Measurements from ENCODE around the gene CCDC102A.

The CCDC102A gene

DNA sequence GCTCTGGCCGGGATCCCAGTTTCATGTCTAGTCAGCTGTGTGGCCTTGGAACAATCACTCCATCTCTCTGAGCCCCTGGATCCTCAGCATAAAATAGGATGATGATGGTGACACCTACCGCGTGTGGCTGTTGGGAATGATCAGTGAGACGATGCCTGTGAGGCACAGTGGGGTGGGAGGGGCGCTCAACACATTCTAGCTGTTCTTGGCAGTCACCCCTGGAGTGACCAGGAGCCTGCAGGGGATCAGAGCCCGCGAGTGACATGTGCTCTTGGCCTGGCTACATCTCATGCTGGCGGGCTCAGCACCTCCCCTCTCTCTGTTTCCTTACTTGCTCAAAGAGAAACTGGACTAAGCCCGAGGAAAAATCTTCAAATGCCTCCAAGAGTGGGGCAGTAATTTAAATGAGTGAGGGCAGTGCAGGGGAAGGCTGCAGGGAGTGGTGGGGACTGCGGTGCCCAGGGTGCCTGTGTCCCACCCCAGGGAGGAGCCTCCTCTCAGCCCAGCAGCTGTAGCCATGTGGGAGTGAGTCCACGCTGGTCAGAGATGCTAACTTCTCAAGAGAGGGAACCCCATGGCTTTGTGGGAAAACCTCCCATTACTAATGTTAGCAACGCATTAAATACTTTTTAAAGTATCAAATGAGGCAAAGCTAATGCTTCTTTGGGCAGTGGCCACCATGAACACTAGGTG lies 27.0 kb downstream of the CCDC102A start:
- H3K4me3 ChIP-seq (ENCODE audit: low read depth, low read length) = no peak overlapping the region
- no peak for DNase-seq (ENCODE audit: low read depth)
- TF ChIP-seq, protein P1, sequence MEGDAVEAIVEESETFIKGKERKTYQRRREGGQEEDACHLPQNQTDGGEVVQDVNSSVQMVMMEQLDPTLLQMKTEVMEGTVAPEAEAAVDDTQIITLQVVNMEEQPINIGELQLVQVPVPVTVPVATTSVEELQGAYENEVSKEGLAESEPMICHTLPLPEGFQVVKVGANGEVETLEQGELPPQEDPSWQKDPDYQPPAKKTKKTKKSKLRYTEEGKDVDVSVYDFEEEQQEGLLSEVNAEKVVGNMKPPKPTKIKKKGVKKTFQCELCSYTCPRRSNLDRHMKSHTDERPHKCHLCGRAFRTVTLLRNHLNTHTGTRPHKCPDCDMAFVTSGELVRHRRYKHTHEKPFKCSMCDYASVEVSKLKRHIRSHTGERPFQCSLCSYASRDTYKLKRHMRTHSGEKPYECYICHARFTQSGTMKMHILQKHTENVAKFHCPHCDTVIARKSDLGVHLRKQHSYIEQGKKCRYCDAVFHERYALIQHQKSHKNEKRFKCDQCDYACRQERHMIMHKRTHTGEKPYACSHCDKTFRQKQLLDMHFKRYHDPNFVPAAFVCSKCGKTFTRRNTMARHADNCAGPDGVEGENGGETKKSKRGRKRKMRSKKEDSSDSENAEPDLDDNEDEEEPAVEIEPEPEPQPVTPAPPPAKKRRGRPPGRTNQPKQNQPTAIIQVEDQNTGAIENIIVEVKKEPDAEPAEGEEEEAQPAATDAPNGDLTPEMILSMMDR (IDR thresholded peaks at IDR 0.05; ENCODE audit: low read depth, low read length) = no peak
- TF ChIP-seq POLR2A (IDR thresholded peaks at IDR 0.05; ENCODE audit: extremely low read depth, insufficient read length) (no peak), MYC (IDR thresholded peaks at IDR 0.05; ENCODE audit: low read depth, low read length) (no peak)
- TF ChIP-seq, protein P2, sequence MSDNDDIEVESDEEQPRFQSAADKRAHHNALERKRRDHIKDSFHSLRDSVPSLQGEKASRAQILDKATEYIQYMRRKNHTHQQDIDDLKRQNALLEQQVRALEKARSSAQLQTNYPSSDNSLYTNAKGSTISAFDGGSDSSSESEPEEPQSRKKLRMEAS (IDR thresholded peaks at IDR 0.05; ENCODE audit: low read depth, low read length) = no peak

DNA sequence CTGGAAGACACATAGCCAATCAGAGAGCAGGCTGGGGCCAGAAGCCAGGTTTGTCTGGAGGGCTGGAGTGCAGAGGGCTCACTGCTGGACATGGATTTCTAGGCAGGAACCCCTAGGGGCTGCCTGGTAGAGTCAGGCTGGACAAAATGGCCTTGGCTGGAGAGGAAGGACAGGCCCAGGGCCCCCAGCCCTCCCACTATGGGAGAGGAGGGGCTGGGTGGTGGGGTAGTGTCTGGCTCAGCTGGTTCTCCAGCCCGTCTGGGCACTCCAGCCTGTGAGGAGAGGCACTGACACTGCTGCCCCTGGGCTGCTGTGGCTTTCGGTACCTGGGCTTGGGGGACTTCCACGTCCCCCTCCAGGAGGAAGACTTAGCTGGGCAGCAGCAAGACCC lies 28.3 kb downstream of the CCDC102A start:
- DNase-seq (ENCODE audit: low read depth) = no peak
- no peak overlapping the region for H3K4me3 ChIP-seq (ENCODE audit: low read depth, low read length)
- TF ChIP-seq, protein P1 (IDR thresholded peaks at IDR 0.05; ENCODE audit: low read depth, low read length) = no peak
- TF ChIP-seq, protein P2 (IDR thresholded peaks at IDR 0.05; ENCODE audit: low read depth, low read length) = no peak
- TF ChIP-seq MYC (IDR thresholded peaks at IDR 0.05; ENCODE audit: low read depth, low read length) (no peak), POLR2A (IDR thresholded peaks at IDR 0.05; ENCODE audit: extremely low read depth, insufficient read length) (no peak)

DNA sequence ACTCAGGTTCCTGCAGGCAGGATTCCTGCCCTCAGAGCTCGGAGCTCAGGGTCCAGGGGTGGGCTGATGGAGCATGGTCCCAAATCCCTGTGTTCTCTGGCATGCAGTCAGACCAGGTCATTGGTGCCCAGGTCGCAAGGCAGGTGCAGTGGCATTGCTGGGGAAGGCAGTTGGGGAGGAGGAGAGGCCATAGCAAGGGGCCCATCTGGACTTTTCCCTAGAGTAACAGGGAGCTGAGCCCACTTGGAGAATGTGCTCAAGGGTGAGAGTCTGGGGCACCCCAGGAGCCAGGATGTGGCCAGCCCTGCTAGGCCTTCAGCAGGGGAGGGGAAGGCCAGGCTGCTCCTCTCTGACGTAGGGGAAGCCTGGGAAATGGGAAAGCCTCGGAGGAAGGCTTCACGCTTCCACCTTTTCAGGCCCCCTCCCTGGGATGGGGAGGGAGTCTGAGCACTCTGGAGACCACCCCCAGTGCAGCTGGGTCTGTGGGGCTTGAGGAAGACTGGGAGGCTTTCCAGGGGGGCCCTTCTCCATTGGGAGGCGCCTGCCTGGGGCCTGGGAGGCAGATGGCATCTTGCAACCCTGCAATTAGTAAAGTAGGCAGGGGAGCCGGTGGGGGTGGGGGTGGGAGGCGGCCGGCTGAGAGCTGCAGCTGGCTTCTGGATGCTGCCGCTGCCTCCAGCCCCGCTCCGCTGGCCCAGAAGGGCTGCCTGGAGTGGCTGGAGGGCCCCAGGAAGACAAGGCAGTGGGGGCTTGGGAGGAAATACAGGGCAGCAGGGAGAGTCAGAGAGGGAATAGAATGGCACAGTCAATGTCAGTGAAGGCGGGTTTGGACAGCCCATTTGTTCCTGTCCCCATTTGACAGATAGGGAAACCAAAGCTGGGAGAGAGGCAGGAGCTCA lies 29.0 kb downstream of the CCDC102A start:
- no peak for DNase-seq (ENCODE audit: low read depth)
- no peak overlapping the region for H3K4me3 ChIP-seq (ENCODE audit: low read depth, low read length)
- TF ChIP-seq MYC (IDR thresholded peaks at IDR 0.05; ENCODE audit: low read depth, low read length) (no peak), POLR2A (IDR thresholded peaks at IDR 0.05; ENCODE audit: extremely low read depth, insufficient read length) (no peak)
- TF ChIP-seq, protein P1 (IDR thresholded peaks at IDR 0.05; ENCODE audit: low read depth, low read length) = no peak
- TF ChIP-seq, protein P2 (IDR thresholded peaks at IDR 0.05; ENCODE audit: low read depth, low read length) = no peak

DNA sequence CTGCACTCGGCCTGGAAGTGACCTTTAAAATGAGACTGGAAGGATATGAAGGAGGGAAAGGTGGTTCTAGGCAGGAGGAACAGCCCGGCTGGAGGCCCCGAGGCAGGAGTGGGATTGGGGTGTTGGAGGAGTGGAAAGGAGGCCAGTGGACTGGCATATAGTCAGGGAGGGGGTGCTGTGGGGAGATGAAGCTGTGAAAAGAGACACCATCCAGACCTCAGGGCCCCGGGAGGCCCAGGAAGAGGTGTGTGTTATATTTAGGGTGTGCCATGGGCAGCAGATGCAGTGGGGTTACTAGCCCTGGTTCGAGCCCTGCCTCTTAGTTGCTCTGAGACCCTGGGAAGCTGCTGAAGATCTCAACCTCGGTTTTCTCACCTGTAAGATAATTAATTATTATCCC lies 31.2 kb downstream of the CCDC102A start:
- no peak for DNase-seq (ENCODE audit: low read depth)
- no peak for TF ChIP-seq POLR2A (IDR thresholded peaks at IDR 0.05; ENCODE audit: extremely low read depth, insufficient read length)
- no peak for TF ChIP-seq MYC (IDR thresholded peaks at IDR 0.05; ENCODE audit: low read depth, low read length)
- TF ChIP-seq, protein P2 (IDR thresholded peaks at IDR 0.05; ENCODE audit: low read depth, low read length) = no peak
- TF ChIP-seq, protein P1 (IDR thresholded peaks at IDR 0.05; ENCODE audit: low read depth, low read length) = no peak
- H3K4me3 ChIP-seq (ENCODE audit: low read depth, low read length) = no peak overlapping the region

DNA sequence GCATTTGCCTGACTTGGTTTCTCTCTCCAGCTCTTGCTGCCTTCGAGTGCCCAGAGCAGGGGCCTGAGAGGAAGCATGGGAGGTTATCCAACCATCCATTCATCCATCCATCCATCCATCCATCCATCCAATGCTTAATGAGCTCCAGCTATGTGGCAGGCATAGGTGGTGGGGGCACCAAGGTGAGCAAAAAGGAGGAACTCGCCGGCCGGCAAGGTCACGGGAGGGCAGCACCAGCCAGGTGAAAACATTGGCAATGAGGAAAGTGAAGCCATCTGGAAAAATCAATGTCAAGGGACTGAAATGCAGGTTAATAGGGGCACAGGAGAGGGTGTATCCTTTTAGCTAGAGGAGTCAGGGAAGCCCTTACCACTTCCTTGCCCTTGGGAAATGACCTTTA lies 31.9 kb downstream of the CCDC102A start:
- TF ChIP-seq, protein P1 (IDR thresholded peaks at IDR 0.05; ENCODE audit: low read depth, low read length) = no peak
- TF ChIP-seq, protein P2 (IDR thresholded peaks at IDR 0.05; ENCODE audit: low read depth, low read length) = no peak
- TF ChIP-seq POLR2A (IDR thresholded peaks at IDR 0.05; ENCODE audit: extremely low read depth, insufficient read length) (no peak), MYC (IDR thresholded peaks at IDR 0.05; ENCODE audit: low read depth, low read length) (no peak)
- no peak overlapping the region for H3K4me3 ChIP-seq (ENCODE audit: low read depth, low read length)
- no peak for DNase-seq (ENCODE audit: low read depth)
